Measurements from ENCODE around the gene CCDC148. TPM values are rescaled to one million over a fixed set of nuclear protein-coding genes. Genes with fewer than 3 reads are reported as not detected.
A peak's percentile ranks its signal among the peaks of the same experiment; 100 is the strongest.
"Not testable (repeated sequence)": the region's sequence is repeated elsewhere in the genome, so short reads cannot be mapped to it uniquely, and the experiment has no call there.

CCDC148 gene
- polyA plus RNA-seq, 4 donors = 0.09 to 0.37 TPM; not detected in 2

DNA sequence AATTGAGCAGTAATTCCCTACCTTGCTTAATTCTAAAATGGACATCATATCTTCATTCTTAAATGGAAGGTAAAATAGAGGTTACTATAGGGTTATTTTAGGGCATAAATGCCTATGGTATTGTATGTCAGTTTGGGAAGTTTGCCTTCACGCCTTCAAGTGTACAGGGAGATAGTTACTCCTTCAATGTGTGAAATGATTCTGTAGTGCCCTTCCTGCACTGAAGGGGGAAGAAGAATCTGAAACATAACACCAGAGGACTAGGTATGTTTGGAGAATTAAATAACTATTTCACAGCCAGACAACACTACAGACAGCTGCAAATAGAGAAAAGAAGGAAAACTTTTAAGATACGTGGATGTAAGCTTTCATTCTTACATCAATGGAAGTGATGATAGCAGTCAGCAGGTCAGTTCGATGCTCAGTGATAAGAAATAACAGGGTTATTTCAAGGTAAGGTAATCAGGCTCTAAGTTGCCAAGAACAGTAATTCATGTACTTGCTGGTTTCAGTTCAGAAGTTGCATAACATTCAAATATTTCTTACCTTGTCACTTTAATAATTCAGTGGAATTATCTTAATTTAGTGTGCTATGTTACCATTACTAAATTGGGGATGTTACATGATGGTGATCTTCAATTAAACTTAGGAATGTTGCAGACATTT is 4.2 kb upstream of the CCDC148 start:
- Histone ChIP-seq H3K36me3 (ENCODE audit: control insufficient read depth in 3 of 3, insufficient read depth in 2 of 3, low read depth in 1 of 3, low read length in 3 of 3) (no peaks in the 10 kb centered on the region), H3K27ac (ENCODE audit: low read depth in 1 of 3, low read length in 2 of 3) (no peak overlapping the region), H3K4me1 (ENCODE audit: control insufficient read depth in 3 of 3, insufficient read depth in 2 of 3, low read depth in 1 of 3, low read length in 2 of 3) (peaks cover 0 to 16% (median 4%) of the 10 kb centered on the region in 3 donors), H3K4me3 (ENCODE audit: low read depth in 1 of 3, low read length in 3 of 3) (no peak overlapping the region), H3K27me3 (ENCODE audit: control insufficient read depth in 3 of 3, insufficient read depth in 3 of 3, low read length in 3 of 3) (no peaks in the 10 kb centered on the region), H3K9me3 (ENCODE audit: control insufficient read depth in 2 of 2, insufficient read depth in 1 of 2, low read depth in 1 of 2, low read length in 1 of 2) (no peaks in the 10 kb centered on the region)
- DNase-seq = peak in 1 of 2 donors; percentile 27
- FAIRE-seq = no peak
- 35 to 60% (median 55%) methylated on average over 3 of the region's 3 CpGs for WGBS, 3 donors

DNA sequence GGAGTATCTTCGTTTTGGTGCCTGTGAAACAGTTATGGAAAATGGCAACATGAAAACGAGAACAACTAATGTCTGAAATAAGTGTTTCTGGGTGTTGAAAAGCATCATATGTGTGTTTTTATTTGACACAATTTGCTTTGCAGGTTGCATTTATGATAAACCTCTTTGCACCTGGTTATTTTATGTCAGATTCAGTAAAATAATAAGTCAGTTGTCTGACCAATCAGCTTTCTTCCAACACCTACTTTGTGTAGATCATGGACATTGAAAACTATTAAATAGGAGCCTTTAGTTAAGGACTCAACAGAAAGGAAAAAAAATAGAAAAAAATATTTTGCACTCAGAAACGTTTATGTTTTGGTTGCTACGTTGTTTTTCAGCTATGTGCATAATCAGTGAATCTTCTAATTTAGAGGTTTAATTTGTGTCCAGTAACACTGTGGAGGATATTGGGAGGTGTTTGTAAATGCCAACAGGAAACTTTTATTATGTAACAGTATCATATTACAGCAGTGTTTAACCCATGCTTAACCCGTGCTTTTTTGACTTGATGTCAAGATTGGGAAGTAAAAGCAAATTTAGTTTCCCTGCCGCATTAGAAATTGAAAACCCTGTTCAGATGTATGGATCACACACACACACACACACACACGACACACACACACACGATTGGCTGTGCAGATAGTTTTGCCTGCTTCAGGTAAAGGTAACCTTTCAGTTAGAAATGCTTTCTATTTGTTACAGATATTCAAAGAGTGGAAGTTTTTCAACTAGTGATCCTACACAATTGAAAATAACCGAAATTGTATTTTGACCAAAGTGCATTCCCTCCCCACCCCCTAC is 2.8 kb upstream of the CCDC148 start:
- Histone ChIP-seq H3K36me3 (ENCODE audit: control insufficient read depth in 3 of 3, insufficient read depth in 2 of 3, low read depth in 1 of 3, low read length in 3 of 3) (no peaks in the 10 kb centered on the region), H3K4me1 (ENCODE audit: control insufficient read depth in 3 of 3, insufficient read depth in 2 of 3, low read depth in 1 of 3, low read length in 2 of 3) (peaks cover 0 to 16% (median 4%) of the 10 kb centered on the region in 3 donors), H3K4me3 (ENCODE audit: low read depth in 1 of 3, low read length in 3 of 3) (no peak overlapping the region), H3K9me3 (ENCODE audit: control insufficient read depth in 2 of 2, insufficient read depth in 1 of 2, low read depth in 1 of 2, low read length in 1 of 2) (no peaks in the 10 kb centered on the region), H3K27ac (ENCODE audit: low read depth in 1 of 3, low read length in 2 of 3) (no peak overlapping the region), H3K27me3 (ENCODE audit: control insufficient read depth in 3 of 3, insufficient read depth in 3 of 3, low read length in 3 of 3) (no peaks in the 10 kb centered on the region)
- FAIRE-seq = no peak
- WGBS, 3 donors = 67 to 78% (median 77%) methylated on average over 9 of the region's 9 CpGs
- DNase-seq = no peak

- DNase-seq (no peak), FAIRE-seq (no peak)
- WGBS, 3 donors = 43 to 58% (median 52%) methylated on average over 9 of the region's 9 CpGs
These were observed 2.0 kb upstream of the CCDC148 start for GRCh38 chr2:158458617-158458920.

DNA sequence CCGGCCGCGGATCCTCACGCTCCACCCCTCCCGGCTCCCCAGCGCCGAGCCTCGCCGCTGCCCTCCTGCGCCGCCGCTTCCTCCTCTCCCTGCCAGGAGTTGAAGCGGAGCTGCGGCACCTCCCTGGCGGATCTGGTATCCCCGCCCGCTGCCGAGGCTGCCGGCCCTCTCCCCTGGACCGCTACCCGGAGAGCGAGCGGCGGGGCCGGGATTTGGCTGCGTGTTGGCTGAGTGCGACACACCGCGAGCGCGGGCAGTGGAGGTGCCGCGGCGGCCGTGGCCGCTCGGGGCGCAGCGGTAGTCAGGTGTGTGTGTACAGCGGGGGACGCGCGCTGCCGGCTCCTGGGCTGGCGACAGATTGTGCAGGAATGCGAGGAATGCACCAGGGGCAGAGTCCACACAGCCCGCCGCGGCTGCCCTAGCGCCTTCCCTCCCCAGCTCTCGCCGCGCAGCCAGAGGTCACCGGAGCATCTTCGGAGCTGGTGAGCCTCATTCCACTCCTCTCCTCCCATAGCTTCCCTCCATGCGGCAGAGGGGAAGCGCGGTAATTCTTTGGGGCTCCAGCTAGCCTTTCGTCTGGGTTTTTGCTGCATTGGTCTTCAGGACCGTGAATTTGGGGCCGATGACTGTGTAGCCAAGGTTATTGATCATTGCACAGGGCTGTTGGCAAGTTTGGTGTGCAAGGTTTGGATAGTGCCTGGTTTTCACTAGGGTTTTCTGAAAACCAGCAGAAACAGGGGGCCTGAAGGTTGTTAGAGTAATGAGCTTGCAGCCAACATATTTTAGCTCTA is 1.5 kb upstream of the CCDC148 start:
- Histone ChIP-seq H3K4me1 (ENCODE audit: control insufficient read depth in 3 of 3, insufficient read depth in 2 of 3, low read depth in 1 of 3, low read length in 2 of 3) (peaks cover 0 to 16% (median 4%) of the 10 kb centered on the region in 3 donors), H3K27ac (ENCODE audit: low read depth in 1 of 3, low read length in 2 of 3) (peak overlapping the region; percentile 94 to 96 (median 95)), H3K27me3 (ENCODE audit: control insufficient read depth in 3 of 3, insufficient read depth in 3 of 3, low read length in 3 of 3) (no peaks in the 10 kb centered on the region), H3K4me3 (ENCODE audit: low read depth in 1 of 3, low read length in 3 of 3) (peak overlapping the region; percentile 69 to 86 (median 78)), H3K9me3 (ENCODE audit: control insufficient read depth in 2 of 2, insufficient read depth in 1 of 2, low read depth in 1 of 2, low read length in 1 of 2) (no peaks in the 10 kb centered on the region), H3K36me3 (ENCODE audit: control insufficient read depth in 3 of 3, insufficient read depth in 2 of 3, low read depth in 1 of 3, low read length in 3 of 3) (no peaks in the 10 kb centered on the region)
- FAIRE-seq = no peak
- DNase-seq = peak; percentile 92 to 95
- WGBS, 3 donors = 0 to 1% (median 0%) methylated on average over 49 to 61 of the region's 61 CpGs

More at GRCh38 chr2:158458617-158458920, 2.0 kb upstream of the CCDC148 start:
- H3K36me3 ChIP-seq (ENCODE audit: control insufficient read depth in 3 of 3, insufficient read depth in 2 of 3, low read depth in 1 of 3, low read length in 3 of 3) = no peaks in the 10 kb centered on the region
- peak overlapping the region in 2 of 3 donors; percentile 69 to 78 for H3K4me3 ChIP-seq (ENCODE audit: low read depth in 1 of 3, low read length in 3 of 3)
- H3K27ac ChIP-seq (ENCODE audit: low read depth in 1 of 3, low read length in 2 of 3) = no peak overlapping the region
- peaks cover 0 to 16% (median 4%) of the 10 kb centered on the region in 3 donors for H3K4me1 ChIP-seq (ENCODE audit: control insufficient read depth in 3 of 3, insufficient read depth in 2 of 3, low read depth in 1 of 3, low read length in 2 of 3)
- H3K27me3 ChIP-seq (ENCODE audit: control insufficient read depth in 3 of 3, insufficient read depth in 3 of 3, low read length in 3 of 3) = no peaks in the 10 kb centered on the region
- H3K9me3 ChIP-seq (ENCODE audit: control insufficient read depth in 2 of 2, insufficient read depth in 1 of 2, low read depth in 1 of 2, low read length in 1 of 2) = no peaks in the 10 kb centered on the region

GRCh38 chr2:158457092-158457825 is 706 bp upstream of the CCDC148 start:
- H3K4me3 ChIP-seq (ENCODE audit: low read depth in 1 of 3, low read length in 3 of 3) = peak overlapping the region; percentile 69 to 86 (median 78)
- H3K4me1 ChIP-seq (ENCODE audit: control insufficient read depth in 3 of 3, insufficient read depth in 2 of 3, low read depth in 1 of 3, low read length in 2 of 3) = peaks cover 0 to 16% (median 4%) of the 10 kb centered on the region in 3 donors
- peak; percentile 65 to 88 for DNase-seq
- WGBS, 3 donors = 0 to 1% (median 1%) methylated on average over 45 to 84 of the region's 84 CpGs
- no peaks in the 10 kb centered on the region for H3K27me3 ChIP-seq (ENCODE audit: control insufficient read depth in 3 of 3, insufficient read depth in 3 of 3, low read length in 3 of 3)
- no peaks in the 10 kb centered on the region for H3K9me3 ChIP-seq (ENCODE audit: control insufficient read depth in 2 of 2, insufficient read depth in 1 of 2, low read depth in 1 of 2, low read length in 1 of 2)
- no peak for FAIRE-seq
- no peaks in the 10 kb centered on the region for H3K36me3 ChIP-seq (ENCODE audit: control insufficient read depth in 3 of 3, insufficient read depth in 2 of 3, low read depth in 1 of 3, low read length in 3 of 3)
- H3K27ac ChIP-seq (ENCODE audit: low read depth in 1 of 3, low read length in 2 of 3) = peak overlapping the region; percentile 94 to 96 (median 95)

GRCh38 chr2:158443606-158444005 is 12.9 kb downstream of the CCDC148 start:
- WGBS, 3 donors = 90 to 98% (median 97%) methylated on average over 1 of the region's 1 CpG
- Histone ChIP-seq H3K27ac (ENCODE audit: low read depth in 1 of 3, low read length in 2 of 3) (no peak overlapping the region), H3K4me1 (ENCODE audit: control insufficient read depth in 3 of 3, insufficient read depth in 2 of 3, low read depth in 1 of 3, low read length in 2 of 3) (no peaks in the 10 kb centered on the region), H3K9me3 (ENCODE audit: control insufficient read depth in 2 of 2, insufficient read depth in 1 of 2, low read depth in 1 of 2, low read length in 1 of 2) (peaks cover 0 to 6% of the 10 kb centered on the region in 2 donors), H3K27me3 (ENCODE audit: control insufficient read depth in 3 of 3, insufficient read depth in 3 of 3, low read length in 3 of 3) (no peaks in the 10 kb centered on the region), H3K36me3 (ENCODE audit: control insufficient read depth in 3 of 3, insufficient read depth in 2 of 3, low read depth in 1 of 3, low read length in 3 of 3) (no peaks in the 10 kb centered on the region), H3K4me3 (ENCODE audit: low read depth in 1 of 3, low read length in 3 of 3) (no peak overlapping the region)
- DNase-seq (no peak), FAIRE-seq (no peak)

- not testable (repeated sequence) for FAIRE-seq
- 92 to 94% (median 94%) methylated on average over 3 of the region's 4 CpGs for WGBS, 3 donors
These were observed 17.5 kb downstream of the CCDC148 start for GRCh38 chr2:158439062-158439461.

GRCh38 chr2:158433716-158434115 is 22.8 kb downstream of the CCDC148 start:
- H3K9me3 ChIP-seq (ENCODE audit: control insufficient read depth in 2 of 2, insufficient read depth in 1 of 2, low read depth in 1 of 2, low read length in 1 of 2) = peaks cover 0 to 17% of the 10 kb centered on the region in 2 donors
- not testable (repeated sequence) for H3K4me1 ChIP-seq (ENCODE audit: control insufficient read depth in 3 of 3, insufficient read depth in 2 of 3, low read depth in 1 of 3, low read length in 2 of 3); H3K4me3 ChIP-seq (ENCODE audit: low read depth in 1 of 3, low read length in 3 of 3); H3K27me3 ChIP-seq (ENCODE audit: control insufficient read depth in 3 of 3, insufficient read depth in 3 of 3, low read length in 3 of 3); H3K27ac ChIP-seq (ENCODE audit: low read depth in 1 of 3, low read length in 2 of 3); DNase-seq; H3K36me3 ChIP-seq (ENCODE audit: control insufficient read depth in 3 of 3, insufficient read depth in 2 of 3, low read depth in 1 of 3, low read length in 3 of 3); FAIRE-seq
- WGBS, 3 donors = 86 to 89% (median 87%) methylated on average over 13 of the region's 13 CpGs

More at GRCh38 chr2:158439062-158439461, 17.5 kb downstream of the CCDC148 start:
- not testable (repeated sequence) for H3K4me1 ChIP-seq (ENCODE audit: control insufficient read depth in 3 of 3, insufficient read depth in 2 of 3, low read depth in 1 of 3, low read length in 2 of 3); DNase-seq; H3K4me3 ChIP-seq (ENCODE audit: low read depth in 1 of 3, low read length in 3 of 3); H3K36me3 ChIP-seq (ENCODE audit: control insufficient read depth in 3 of 3, insufficient read depth in 2 of 3, low read depth in 1 of 3, low read length in 3 of 3); H3K27me3 ChIP-seq (ENCODE audit: control insufficient read depth in 3 of 3, insufficient read depth in 3 of 3, low read length in 3 of 3); H3K9me3 ChIP-seq (ENCODE audit: control insufficient read depth in 2 of 2, insufficient read depth in 1 of 2, low read depth in 1 of 2, low read length in 1 of 2); H3K27ac ChIP-seq (ENCODE audit: low read depth in 1 of 3, low read length in 2 of 3)
